ENCODE measurements around the gene CPPED1. TPM values are rescaled to one million over a fixed set of nuclear protein-coding genes. Genes with fewer than 3 reads are reported as not detected.

CPPED1 gene
- total RNA-seq, 1 donor from 2014 or later, result 13.2 TPM

GRCh38 chr16:12747827-12748226 is 55.9 kb downstream of the CPPED1 start:
- no peak overlapping the region for H3K4me3 Mint-ChIP-seq (ENCODE audit: low read depth)
- H3K9me3 Mint-ChIP-seq (ENCODE audit: low read depth), result peaks cover 15% of the 10 kb centered on the region
- no peak for TF ChIP-seq CTCF (IDR thresholded peaks at IDR 0.05; ENCODE audit: unreplicated experiment)
- H3K4me1 Mint-ChIP-seq (ENCODE audit: low read depth), result peaks cover 5% of the 10 kb centered on the region
- H3K27me3 Mint-ChIP-seq, result no peaks in the 10 kb centered on the region
- no peak for DNase-seq (ENCODE audit: low spot score, unreplicated experiment)
- H3K36me3 Mint-ChIP-seq (ENCODE audit: insufficient read depth), result peaks cover 8% of the 10 kb centered on the region
- H3K27ac Mint-ChIP-seq, result no peak overlapping the region

GRCh38 chr16:12747261-12747660 is 56.4 kb downstream of the CPPED1 start:
- no peak overlapping the region for H3K4me3 Mint-ChIP-seq (ENCODE audit: low read depth)
- H3K27ac Mint-ChIP-seq, result no peak overlapping the region
- peaks cover 15% of the 10 kb centered on the region for H3K9me3 Mint-ChIP-seq (ENCODE audit: low read depth)
- peaks cover 8% of the 10 kb centered on the region for H3K36me3 Mint-ChIP-seq (ENCODE audit: insufficient read depth)
- no peak for TF ChIP-seq CTCF (IDR thresholded peaks at IDR 0.05; ENCODE audit: unreplicated experiment)
- H3K4me1 Mint-ChIP-seq (ENCODE audit: low read depth), result peaks cover 4% of the 10 kb centered on the region
- DNase-seq (ENCODE audit: low spot score, unreplicated experiment), result no peak
- no peaks in the 10 kb centered on the region for H3K27me3 Mint-ChIP-seq

GRCh38 chr16:12744860-12745259 is 58.8 kb downstream of the CPPED1 start:
- no peaks in the 10 kb centered on the region for H3K27me3 Mint-ChIP-seq
- DNase-seq (ENCODE audit: low spot score, unreplicated experiment), result no peak
- peaks cover 15% of the 10 kb centered on the region for H3K9me3 Mint-ChIP-seq (ENCODE audit: low read depth)
- H3K36me3 Mint-ChIP-seq (ENCODE audit: insufficient read depth), result peaks cover 8% of the 10 kb centered on the region
- TF ChIP-seq CTCF (IDR thresholded peaks at IDR 0.05; ENCODE audit: unreplicated experiment), result no peak
- no peaks in the 10 kb centered on the region for H3K4me1 Mint-ChIP-seq (ENCODE audit: low read depth)
- no peak overlapping the region for H3K4me3 Mint-ChIP-seq (ENCODE audit: low read depth)
- no peak overlapping the region for H3K27ac Mint-ChIP-seq

GRCh38 chr16:12742741-12743140 is 60.9 kb downstream of the CPPED1 start:
- Mint-ChIP-seq H3K9me3 (ENCODE audit: low read depth) (peaks cover 15% of the 10 kb centered on the region), H3K27me3 (no peaks in the 10 kb centered on the region), H3K4me1 (ENCODE audit: low read depth) (no peaks in the 10 kb centered on the region), H3K27ac (no peak overlapping the region), H3K4me3 (ENCODE audit: low read depth) (no peak overlapping the region), H3K36me3 (ENCODE audit: insufficient read depth) (peaks cover 8% of the 10 kb centered on the region)
- TF ChIP-seq CTCF (IDR thresholded peaks at IDR 0.05; ENCODE audit: unreplicated experiment), result no peak
- DNase-seq (ENCODE audit: low spot score, unreplicated experiment), result no peak

- H3K4me3 Mint-ChIP-seq (ENCODE audit: low read depth), result no peak overlapping the region
Measured at GRCh38 chr16:12740986-12741610, 62.6 kb downstream of the CPPED1 start.

More at GRCh38 chr16:12740986-12741610, 62.6 kb downstream of the CPPED1 start:
- Mint-ChIP-seq H3K4me1 (ENCODE audit: low read depth) (no peaks in the 10 kb centered on the region), H3K9me3 (ENCODE audit: low read depth) (peaks cover 15% of the 10 kb centered on the region), H3K27me3 (no peaks in the 10 kb centered on the region), H3K36me3 (ENCODE audit: insufficient read depth) (peaks cover 10% of the 10 kb centered on the region), H3K27ac (no peak overlapping the region)
- no peak for TF ChIP-seq CTCF (IDR thresholded peaks at IDR 0.05; ENCODE audit: unreplicated experiment)
- DNase-seq (ENCODE audit: low spot score, unreplicated experiment), result no peak

All from progenitor cell of endocrine pancreas (in vitro differentiated cells).